Upper lobe of right lung (tissue), 1 donor: ENCODE data around the gene ZNF778. TPM values are rescaled to one million over a fixed set of nuclear protein-coding genes. Genes with fewer than 3 reads are reported as not detected.
"Not testable (repeated sequence)": the region's sequence is repeated elsewhere in the genome, so short reads cannot be mapped to it uniquely, and the experiment has no call there.

Experiments used
- ATAC-seq: fragments of 200-7000 bp; cut with Tn5 transposase; one replicate; pipeline ENCODE4 v1.9.1; 2020; ENCODE audit warnings: mild to moderate bottlenecking, moderate library complexity
- DNase-seq: peaks from one replicate; pipeline ENCODE4 v3.0.0-alpha.2; 2020
- H3K27ac ChIP-seq: fragments of 200-600 bp; one replicate; pipeline ENCODE4 v1.8.0; 2022
- H3K27me3 ChIP-seq: fragments of 200-600 bp; one replicate; pipeline ENCODE4 v1.8.0; 2022; ENCODE audit warnings: mild to moderate bottlenecking
- H3K36me3 ChIP-seq: fragments of 200-600 bp; one replicate; pipeline ENCODE4 v1.8.0; 2022
- H3K4me1 ChIP-seq: fragments of 200-600 bp; one replicate; pipeline ENCODE4 v1.8.0; 2022
- H3K4me3 ChIP-seq: fragments of 200-600 bp; one replicate; pipeline ENCODE4 v1.8.0; 2022; ENCODE audit warnings: mild to moderate bottlenecking
- H3K9me3 ChIP-seq: fragments of 200-600 bp; one replicate; pipeline ENCODE4 v1.8.0; 2022
- CTCF ChIP-seq: fragments of 200-600 bp; IDR thresholded peaks from one replicate; pipeline ENCODE4 v1.8.0; 2022; ENCODE audit warnings: antibody characterized with exemption
- intact Hi-C: fragments of 100-400 bp; cut with DNase I; formaldehyde crosslinking; loops from one replicate; pipeline ENCODE4 v1.11.0; 2022
- total RNA-seq: library from RNA; stranded (reverse); fragmentation: NEBNext Ultra II Directional; extraction: Animal tissue kit (Norgen Biotek cat#: 25700); gene quantifications from one replicate; pipeline ENCODE4 v1.2.1, GENCODE V29; 2021
- donor health status: DM: no; HTN: yes; CAD: no; lungs with severe emphysema.

The ZNF778 gene
- total RNA-seq, 1 donor from 2014 or later, result 10.3 TPM

DNA sequence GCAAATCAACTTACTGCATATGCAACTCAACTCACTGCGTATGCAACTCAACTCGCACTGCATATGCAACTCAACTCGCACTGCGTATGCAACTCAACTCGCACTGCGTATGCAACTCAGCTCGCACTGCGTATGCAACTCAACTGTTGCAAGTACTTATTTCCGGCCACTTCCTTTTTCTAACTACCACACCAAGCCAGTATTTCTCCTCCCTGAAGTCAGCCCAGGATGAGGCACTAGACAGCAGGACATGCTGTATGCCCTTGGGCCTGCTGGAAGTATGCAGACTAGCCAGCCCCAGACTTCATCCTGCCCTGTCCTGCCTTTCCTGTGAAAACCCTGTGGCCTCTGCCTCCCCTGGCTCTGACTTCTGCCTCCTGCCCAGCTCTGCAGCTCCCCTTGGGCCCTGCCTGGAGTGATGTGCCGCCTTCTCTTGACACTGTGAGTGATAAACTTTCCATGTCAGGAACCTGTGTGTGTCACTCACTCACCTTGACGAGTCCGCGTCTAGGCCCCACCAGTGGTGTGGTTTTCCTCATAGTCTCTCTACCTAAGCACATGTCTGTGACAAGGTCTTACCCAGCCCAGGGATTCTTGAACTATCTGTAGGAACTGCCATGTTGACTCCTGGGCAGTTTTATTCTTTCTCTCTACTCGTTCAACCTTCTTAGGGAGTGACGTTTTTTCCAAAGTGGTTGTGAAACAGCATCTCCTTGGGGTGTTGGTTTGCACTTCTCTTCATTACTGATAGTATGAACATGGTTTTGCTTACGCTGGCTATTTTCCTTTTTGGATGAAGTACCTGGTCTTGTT, 16.4 kb downstream of the ZNF778 start:
- Histone ChIP-seq H3K4me1 (peaks cover 6% of the 10 kb centered on the region), H3K27ac (peak overlapping the region; percentile 19), H3K27me3 (no peaks in the 10 kb centered on the region), H3K9me3 (no peaks in the 10 kb centered on the region), H3K4me3 (no peak overlapping the region), H3K36me3 (peaks cover 25% of the 10 kb centered on the region)
- ATAC-seq (peak; percentile 54), DNase-seq (no peak)
- TF ChIP-seq CTCF, result no peak
- intact Hi-C loops, result no loop called here

GRCh38 chr16:89237733-89238132, 20.2 kb downstream of the ZNF778 start:
- Histone ChIP-seq H3K27me3 (no peaks in the 10 kb centered on the region), H3K36me3 (peaks cover 8% of the 10 kb centered on the region), H3K9me3 (no peaks in the 10 kb centered on the region), H3K4me1 (peaks cover 12% of the 10 kb centered on the region), H3K4me3 (no peak overlapping the region), H3K27ac (no peak overlapping the region)
- DNase-seq (no peak), ATAC-seq (no peak)
- intact Hi-C loops, result no loop called here
- no peak for TF ChIP-seq CTCF

DNA sequence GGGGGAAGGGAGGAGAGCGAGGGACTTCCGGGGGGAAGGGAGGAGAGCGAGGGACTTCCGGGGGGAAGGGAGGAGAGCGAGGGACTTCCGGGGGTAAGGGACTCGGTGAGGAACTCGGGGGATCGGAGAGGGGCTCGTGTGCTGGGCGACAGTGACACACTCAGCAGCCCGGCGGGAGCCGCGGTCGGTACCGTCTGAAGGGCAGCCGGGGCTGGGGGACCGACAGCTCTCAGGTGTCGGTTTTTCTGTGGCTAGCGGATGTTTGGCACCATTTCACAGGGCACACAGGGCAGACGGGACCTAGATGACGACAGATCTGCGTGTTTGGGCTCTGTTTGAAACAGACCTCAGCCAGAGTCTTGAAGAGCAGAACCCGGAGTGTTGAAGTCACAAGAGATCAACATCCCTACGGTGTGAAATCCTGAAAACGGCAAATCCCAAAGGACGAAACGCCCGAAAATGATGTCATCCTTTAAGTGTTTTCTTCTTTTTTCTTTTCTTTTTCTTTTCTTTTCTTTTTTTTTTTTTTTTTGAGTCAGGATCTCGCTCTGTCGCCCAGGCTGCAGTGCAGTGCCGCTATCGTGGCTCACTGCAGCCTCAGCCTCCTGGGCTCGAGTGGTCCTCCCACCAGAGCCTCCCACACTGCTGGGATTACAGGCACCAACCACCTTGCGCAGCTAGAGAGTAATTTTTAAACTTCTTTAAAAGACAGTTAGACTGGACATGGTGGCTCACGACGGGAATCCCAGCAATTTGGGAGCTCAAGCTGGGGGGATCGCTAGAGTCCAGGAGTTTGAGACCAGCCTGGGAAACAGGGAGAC, 23.9 kb downstream of the ZNF778 start:
- Histone ChIP-seq H3K27me3 (no peaks in the 10 kb centered on the region), H3K4me1 (peaks cover 5% of the 10 kb centered on the region), H3K36me3 (no peaks in the 10 kb centered on the region), H3K27ac (peak overlapping the region; percentile 97), H3K4me3 (peak overlapping the region; percentile 74), H3K9me3 (no peaks in the 10 kb centered on the region)
- intact Hi-C loops, result no loop called here
- TF ChIP-seq CTCF, result no peak
- DNase-seq (peak; percentile 85), ATAC-seq (peak; percentile 76)

DNA sequence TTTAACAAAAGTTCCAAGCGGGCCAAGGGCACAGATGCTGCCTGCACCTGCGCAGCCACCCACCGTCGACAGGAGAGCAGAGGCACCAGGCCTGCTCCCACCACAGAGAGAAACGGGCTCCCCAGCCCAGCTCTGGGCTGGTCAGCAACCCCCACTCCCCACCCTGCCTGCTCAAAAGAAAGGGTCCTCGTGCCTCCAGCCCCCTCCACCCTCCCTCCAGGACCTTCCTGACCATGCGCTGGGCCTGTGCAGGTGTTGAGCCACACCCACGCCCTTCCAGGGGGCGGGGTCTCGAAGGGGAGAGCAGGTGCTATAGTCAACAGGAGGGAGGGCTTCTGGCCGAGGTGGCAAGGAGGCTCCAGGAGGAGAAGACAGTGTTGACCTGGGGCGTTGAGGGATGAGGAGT, 25.3 kb downstream of the ZNF778 start:
- no peak overlapping the region for H3K4me3 ChIP-seq
- H3K36me3 ChIP-seq, result no peaks in the 10 kb centered on the region
- no peaks in the 10 kb centered on the region for H3K9me3 ChIP-seq
- ATAC-seq (no peak), DNase-seq (no peak)
- intact Hi-C loops, result no loop called here
- H3K27me3 ChIP-seq, result no peaks in the 10 kb centered on the region
- TF ChIP-seq CTCF, result no peak
- H3K27ac ChIP-seq, result no peak overlapping the region
- H3K4me1 ChIP-seq, result peaks cover 11% of the 10 kb centered on the region

DNA sequence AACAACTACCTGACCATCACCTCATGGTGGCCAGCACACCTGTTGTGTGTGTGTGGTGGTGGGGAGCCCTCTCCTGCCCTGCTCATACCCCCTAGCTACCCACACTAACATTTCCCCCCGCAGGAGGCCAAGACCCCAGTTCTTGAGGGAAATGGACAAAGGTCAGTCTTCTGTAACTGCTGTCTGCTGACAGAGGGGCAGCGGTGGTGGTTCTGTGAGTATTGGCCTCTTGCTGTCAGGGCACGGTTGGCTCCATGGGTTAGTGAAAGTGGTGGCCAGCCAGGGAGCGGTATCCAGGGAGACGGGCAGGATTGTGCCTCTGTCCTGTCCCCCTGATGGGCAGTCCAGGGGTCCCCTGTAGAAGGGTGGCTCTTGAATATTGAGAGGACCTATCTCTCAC, 26.2 kb downstream of the ZNF778 start:
- no peaks in the 10 kb centered on the region for H3K27me3 ChIP-seq
- intact Hi-C loops, result no loop called here
- H3K4me1 ChIP-seq, result peaks cover 11% of the 10 kb centered on the region
- H3K36me3 ChIP-seq, result no peaks in the 10 kb centered on the region
- no peak for ATAC-seq
- DNase-seq, result no peak
- no peaks in the 10 kb centered on the region for H3K9me3 ChIP-seq
- H3K27ac ChIP-seq, result peak overlapping the region; percentile 42
- H3K4me3 ChIP-seq, result no peak overlapping the region
- no peak for TF ChIP-seq CTCF

- H3K36me3 ChIP-seq, DNase-seq, intact Hi-C loops, H3K4me3 ChIP-seq, H3K9me3 ChIP-seq, H3K27me3 ChIP-seq, ATAC-seq: not testable (repeated sequence)
- Histone ChIP-seq H3K4me1 (peaks cover 11% of the 10 kb centered on the region), H3K27ac (peak overlapping the region; percentile 78)
Observed at GRCh38 chr16:89244264-89244663, 26.8 kb downstream of the ZNF778 start.
